ENCODE data around the gene MARCHF6.

MARCHF6 gene

DNA sequence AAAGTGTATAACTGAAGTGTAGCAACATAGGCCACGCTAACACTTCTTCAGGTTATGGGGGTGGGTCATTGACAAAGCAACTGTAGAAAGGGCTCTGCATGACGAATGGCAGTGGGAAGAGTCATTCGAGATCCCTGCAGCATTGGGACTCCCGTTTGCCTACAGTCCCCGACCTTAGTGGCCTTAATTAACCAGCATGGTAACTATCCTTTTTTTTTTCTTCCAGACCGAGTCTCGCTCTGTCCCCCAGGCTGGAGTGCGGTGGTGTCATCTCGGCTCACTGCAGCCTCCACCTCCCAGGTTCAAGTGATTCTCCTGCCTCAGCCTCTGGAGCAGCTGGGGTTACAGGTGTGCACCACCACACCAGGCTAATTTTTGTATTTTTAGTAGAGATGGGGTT lies 31.6 kb upstream of the MARCHF6 start:
- Histone ChIP-seq H3K27me3 (ENCODE audit: low read depth, low read length) (no peaks in the 10 kb centered on the region), H3K4me1 (ENCODE audit: low read length) (peaks cover 11% of the 10 kb centered on the region)

GRCh38 chr5:10323588-10324488 lies 29.7 kb upstream of the MARCHF6 start:
- H2AFZ ChIP-seq (ENCODE audit: low read depth, low read length), result no peak overlapping the region
- H3K9me3 ChIP-seq (ENCODE audit: insufficient read depth, low read length), result no peaks in the 10 kb centered on the region
- H3K79me2 ChIP-seq (ENCODE audit: low read length), result no peaks in the 10 kb centered on the region
- no peaks in the 10 kb centered on the region for H3K27me3 ChIP-seq (ENCODE audit: low read depth, low read length)
- H4K20me1 ChIP-seq (ENCODE audit: insufficient read depth, low read length), result no peaks in the 10 kb centered on the region
- no peak overlapping the region for H3K27ac ChIP-seq (ENCODE audit: low read length)
- H3K4me2 ChIP-seq (ENCODE audit: low read length), result no peak overlapping the region
- no peaks in the 10 kb centered on the region for H3K36me3 ChIP-seq (replicated peaks; ENCODE audit: low read depth, low read length)
- TF ChIP-seq, protein P1, sequence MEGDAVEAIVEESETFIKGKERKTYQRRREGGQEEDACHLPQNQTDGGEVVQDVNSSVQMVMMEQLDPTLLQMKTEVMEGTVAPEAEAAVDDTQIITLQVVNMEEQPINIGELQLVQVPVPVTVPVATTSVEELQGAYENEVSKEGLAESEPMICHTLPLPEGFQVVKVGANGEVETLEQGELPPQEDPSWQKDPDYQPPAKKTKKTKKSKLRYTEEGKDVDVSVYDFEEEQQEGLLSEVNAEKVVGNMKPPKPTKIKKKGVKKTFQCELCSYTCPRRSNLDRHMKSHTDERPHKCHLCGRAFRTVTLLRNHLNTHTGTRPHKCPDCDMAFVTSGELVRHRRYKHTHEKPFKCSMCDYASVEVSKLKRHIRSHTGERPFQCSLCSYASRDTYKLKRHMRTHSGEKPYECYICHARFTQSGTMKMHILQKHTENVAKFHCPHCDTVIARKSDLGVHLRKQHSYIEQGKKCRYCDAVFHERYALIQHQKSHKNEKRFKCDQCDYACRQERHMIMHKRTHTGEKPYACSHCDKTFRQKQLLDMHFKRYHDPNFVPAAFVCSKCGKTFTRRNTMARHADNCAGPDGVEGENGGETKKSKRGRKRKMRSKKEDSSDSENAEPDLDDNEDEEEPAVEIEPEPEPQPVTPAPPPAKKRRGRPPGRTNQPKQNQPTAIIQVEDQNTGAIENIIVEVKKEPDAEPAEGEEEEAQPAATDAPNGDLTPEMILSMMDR (IDR thresholded peaks at IDR 0.05; ENCODE audit: low read depth, low read length), result no peak
- no peak overlapping the region for H3K9ac ChIP-seq (ENCODE audit: low read length)
- no peaks in the 10 kb centered on the region for H3K4me1 ChIP-seq (ENCODE audit: low read length)
- no peak overlapping the region for H3K4me3 ChIP-seq (ENCODE audit: low read length)

More for the DNA sequence above, 31.6 kb upstream of the MARCHF6 start:
- TF ChIP-seq EZH2phosphoT487 (IDR thresholded peaks at IDR 0.05; ENCODE audit: low read depth), result no peak
- TF ChIP-seq, protein P1 (IDR thresholded peaks at IDR 0.05; ENCODE audit: low read depth, low read length), result no peak
- H3K9ac ChIP-seq (ENCODE audit: low read length), result no peak overlapping the region
- no peak overlapping the region for H2AFZ ChIP-seq (ENCODE audit: low read depth, low read length)
- no peak overlapping the region for H3K4me3 ChIP-seq (ENCODE audit: low read length)
- no peaks in the 10 kb centered on the region for H3K9me3 ChIP-seq (ENCODE audit: insufficient read depth, low read length)
- no peak overlapping the region for H3K4me2 ChIP-seq (ENCODE audit: low read length)
- H3K27ac ChIP-seq (ENCODE audit: low read length), result no peak overlapping the region
- H4K20me1 ChIP-seq (ENCODE audit: insufficient read depth, low read length), result no peaks in the 10 kb centered on the region
- H3K36me3 ChIP-seq (replicated peaks; ENCODE audit: low read depth, low read length), result no peaks in the 10 kb centered on the region
- H3K79me2 ChIP-seq (ENCODE audit: low read length), result no peaks in the 10 kb centered on the region

- H3K27ac ChIP-seq (ENCODE audit: low read length), result no peak overlapping the region
Observed at GRCh38 chr5:10324518-10325370, 28.8 kb upstream of the MARCHF6 start.

More at GRCh38 chr5:10324518-10325370, 28.8 kb upstream of the MARCHF6 start:
- Histone ChIP-seq H4K20me1 (ENCODE audit: insufficient read depth, low read length) (no peaks in the 10 kb centered on the region), H2AFZ (ENCODE audit: low read depth, low read length) (no peak overlapping the region), H3K79me2 (ENCODE audit: low read length) (no peaks in the 10 kb centered on the region), H3K36me3 (replicated peaks; ENCODE audit: low read depth, low read length) (no peaks in the 10 kb centered on the region), H3K4me3 (ENCODE audit: low read length) (no peak overlapping the region), H3K9me3 (ENCODE audit: insufficient read depth, low read length) (no peaks in the 10 kb centered on the region), H3K4me1 (ENCODE audit: low read length) (no peaks in the 10 kb centered on the region), H3K4me2 (ENCODE audit: low read length) (no peak overlapping the region), H3K9ac (ENCODE audit: low read length) (no peak overlapping the region), H3K27me3 (ENCODE audit: low read depth, low read length) (no peaks in the 10 kb centered on the region)
- no peak for TF ChIP-seq EZH2phosphoT487 (IDR thresholded peaks at IDR 0.05; ENCODE audit: low read depth)
- TF ChIP-seq, protein P1 (IDR thresholded peaks at IDR 0.05; ENCODE audit: low read depth, low read length), result no peak

Data from OCI-LY3 (cell line).